GM23248 (cell line): Measurements from ENCODE around the gene VPS41.

ENCODE experiments used
- EZH2 ChIP-seq: fragments of 200-600 bp; sonication (generic); IDR thresholded peaks from 2 replicates; pipeline ENCODE4 v1.6.1; 2018; ENCODE audit warnings: antibody characterized with exemption, mild to moderate bottlenecking; ENCODE audit not compliant: insufficient read depth, poor library complexity, severe bottlenecking
- EZH2phosphoT487 ChIP-seq: fragments of 200-600 bp; sonication (generic); IDR thresholded peaks from 2 replicates; pipeline ENCODE4 v1.6.1; 2018; ENCODE audit warnings: antibody characterized with exemption, moderate library complexity, mild to moderate bottlenecking, low read depth; ENCODE audit not compliant: insufficient read depth

DNA sequence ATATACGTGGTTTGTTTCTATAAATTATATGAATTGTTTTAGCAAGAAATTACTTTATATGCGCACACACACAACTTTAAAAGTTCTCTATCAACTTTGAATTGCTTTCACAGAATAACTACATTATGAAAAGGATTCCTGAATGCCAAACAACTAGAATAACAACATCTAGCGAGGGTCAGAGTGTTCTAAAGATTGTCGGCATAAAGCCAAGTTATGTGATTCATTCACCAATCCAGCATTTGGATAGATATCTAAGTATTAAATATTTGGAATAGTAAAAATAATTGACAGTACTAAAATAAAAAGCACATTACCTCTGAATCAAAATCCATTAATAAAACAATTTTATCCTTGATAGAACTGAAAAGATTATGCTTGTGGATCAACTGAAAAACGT is 152.5 kb downstream of the VPS41 start:
- TF ChIP-seq EZH2 (no peak), EZH2phosphoT487 (no peak)
